NCI-H524 (cell line): Measurements from ENCODE around the gene ALOXE3.

Experiments used
- DNase-seq, 2 experiments: peaks; one replicate each; lab custom pipeline; 2025; lab: John Stamatoyannopoulos, UW

The ALOXE3 gene

GRCh38 chr17:8142158-8142886 lies 24.0 kb upstream of the ALOXE3 start:
- DNase-seq, result no peak

GRCh38 chr17:8141741-8142140 lies 23.4 kb upstream of the ALOXE3 start:
- no peak for DNase-seq

DNA sequence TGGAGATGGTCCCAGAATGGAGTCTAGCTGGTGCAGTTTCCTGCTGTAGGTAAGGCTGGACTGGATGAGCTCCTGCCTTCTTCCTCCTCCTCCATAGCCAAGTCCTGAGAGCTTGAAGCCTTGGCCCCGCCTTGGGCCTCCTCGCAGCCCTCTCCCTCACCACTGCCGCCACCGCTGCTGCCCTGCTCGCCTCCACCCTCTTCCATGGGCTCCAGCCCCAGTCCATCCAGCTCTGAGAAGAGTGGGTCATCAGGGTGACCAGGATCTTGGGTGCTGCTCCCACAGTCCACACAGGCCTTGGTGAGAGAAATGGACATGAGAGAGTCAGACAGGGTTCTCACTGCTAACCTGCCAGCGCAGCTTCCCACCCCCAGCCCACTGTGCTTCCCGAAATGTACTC lies 22.7 kb upstream of the ALOXE3 start:
- DNase-seq, result no peak

DNA sequence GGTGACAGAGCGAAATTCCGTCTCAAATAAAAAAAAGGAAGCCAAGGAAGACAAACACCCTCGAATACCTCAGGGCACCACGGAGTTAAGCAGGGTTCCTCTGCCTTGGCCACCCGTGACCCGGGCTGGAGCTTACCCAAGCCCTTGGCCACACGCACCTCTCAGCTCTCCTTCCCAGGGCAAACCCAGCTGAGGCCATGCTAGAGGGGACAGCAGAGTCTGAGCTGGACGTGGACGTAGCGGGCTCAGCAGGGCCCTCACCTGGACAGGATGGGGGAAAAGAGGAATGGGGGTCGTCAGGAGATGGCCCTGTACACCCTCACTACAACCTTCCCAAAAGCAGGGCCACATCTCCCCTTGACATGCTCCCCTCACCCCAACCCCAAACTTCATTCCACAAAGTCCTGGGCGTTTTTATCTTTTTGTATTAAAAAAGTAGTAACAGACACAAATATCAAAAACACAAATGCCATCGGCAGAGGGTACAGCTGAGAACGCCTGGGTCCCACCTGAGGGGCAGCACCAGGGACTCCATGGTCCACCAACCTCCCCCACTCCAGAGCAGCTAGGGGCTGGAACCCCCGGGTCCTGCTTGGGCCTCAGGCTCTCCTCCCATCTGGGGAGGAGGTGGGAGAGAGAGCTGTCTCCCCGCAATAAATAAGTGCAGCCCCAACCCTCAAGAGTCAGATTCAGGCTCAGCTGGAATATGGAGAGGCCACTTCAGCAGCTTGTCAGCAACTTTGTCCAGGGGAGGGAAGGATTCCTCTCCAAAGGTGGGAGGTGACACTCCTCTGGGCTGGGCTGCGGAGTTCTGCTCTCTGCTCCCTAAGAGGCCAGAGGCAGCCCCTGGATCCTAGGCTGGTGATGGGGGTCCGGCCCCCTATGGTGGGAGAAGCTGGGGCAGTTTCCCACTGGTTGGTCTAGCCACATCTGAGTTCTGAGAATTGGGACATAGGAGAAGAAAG lies 22.0 kb upstream of the ALOXE3 start:
- DNase-seq, result no peak

- DNase-seq, result peak; percentile 76 to 91
Measured at GRCh38 chr17:8138672-8139371, 20.5 kb upstream of the ALOXE3 start.

- no peak for DNase-seq
Measured at GRCh38 chr17:8138374-8138671, 20.0 kb upstream of the ALOXE3 start.

DNA sequence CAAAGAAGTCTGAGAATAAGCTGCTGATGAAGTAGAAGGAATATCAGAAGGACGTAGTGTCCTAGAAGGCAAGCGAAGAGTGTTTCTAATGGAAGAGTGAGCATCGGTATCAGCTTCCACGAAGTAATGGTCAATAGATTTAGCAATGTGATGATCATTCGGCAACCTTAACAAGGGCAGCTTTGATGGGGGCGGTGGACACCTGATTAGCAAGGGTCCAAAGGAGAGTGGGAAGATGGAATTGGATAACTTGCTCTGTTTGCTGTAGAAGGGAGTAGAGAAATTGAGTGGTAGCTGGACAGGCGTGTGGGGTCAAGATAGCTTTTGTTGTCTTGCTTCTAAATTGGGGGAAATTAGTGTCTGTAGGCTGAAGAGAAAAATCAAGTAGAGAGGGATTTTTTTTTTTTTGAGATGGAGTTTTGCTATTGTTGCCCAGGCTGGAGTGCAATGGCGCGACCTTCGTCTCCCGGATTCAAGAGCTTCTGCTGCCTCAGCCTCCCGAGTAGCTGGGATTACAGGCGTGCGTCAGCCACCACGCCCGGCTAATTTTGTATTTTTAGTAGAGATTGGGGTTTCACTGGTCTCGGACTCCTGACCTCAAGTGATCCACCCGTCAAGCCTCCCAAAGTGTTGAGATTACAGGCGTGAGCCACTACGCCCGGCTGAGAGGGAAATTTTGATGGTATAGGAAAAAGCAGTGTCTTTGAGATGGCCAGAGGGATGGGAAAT lies 19.5 kb upstream of the ALOXE3 start:
- no peak for DNase-seq

DNA sequence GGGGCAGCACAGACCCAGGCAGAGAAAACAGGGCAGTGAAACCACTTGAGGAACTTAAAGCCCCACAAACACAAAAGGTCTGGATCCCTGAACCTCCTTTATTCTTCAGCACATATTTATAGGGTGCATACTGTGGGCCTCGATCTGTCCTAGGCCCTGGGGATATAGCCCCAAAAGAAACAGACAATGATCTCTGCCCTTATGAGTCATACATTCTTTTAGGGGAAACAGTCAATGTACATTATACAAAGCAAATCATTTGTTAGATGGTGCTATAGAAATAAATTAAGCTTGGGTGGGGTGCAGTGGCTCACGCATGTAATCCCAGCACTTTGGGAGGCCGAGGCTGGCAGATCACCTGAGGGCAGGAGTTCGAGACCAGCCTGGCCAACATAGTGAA lies 15.6 kb upstream of the ALOXE3 start:
- no peak for DNase-seq

GRCh38 chr17:8133399-8133798 lies 15.1 kb upstream of the ALOXE3 start:
- no peak for DNase-seq

DNA sequence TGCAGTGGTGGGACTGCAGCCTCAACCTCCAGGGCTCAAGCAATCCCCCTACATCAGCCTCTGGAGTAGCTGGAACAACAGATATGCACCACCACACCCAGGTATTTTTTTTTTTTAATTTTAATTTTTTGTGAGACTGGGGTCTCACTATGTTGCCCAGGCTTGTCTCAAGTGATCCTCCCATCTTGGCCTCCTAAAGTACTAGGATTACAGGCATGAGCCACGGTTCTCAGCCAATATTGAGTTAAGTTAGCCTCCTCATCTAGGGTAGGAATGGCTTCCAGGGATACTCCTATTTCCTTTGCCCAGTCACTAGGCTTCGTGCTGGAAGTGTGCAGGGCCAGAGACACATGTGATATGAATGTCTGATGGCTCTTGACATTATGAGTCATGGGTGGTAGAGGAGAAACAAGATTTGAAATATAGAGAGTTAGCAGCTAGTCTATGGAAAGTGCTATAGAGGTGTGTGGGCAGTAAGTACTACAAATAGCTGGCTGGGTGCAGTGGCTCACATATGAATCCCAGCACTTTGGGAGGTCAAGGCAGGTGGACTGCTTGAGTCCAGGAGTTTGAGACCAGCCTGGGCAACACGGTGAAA lies 13.6 kb upstream of the ALOXE3 start:
- no peak for DNase-seq

DNA sequence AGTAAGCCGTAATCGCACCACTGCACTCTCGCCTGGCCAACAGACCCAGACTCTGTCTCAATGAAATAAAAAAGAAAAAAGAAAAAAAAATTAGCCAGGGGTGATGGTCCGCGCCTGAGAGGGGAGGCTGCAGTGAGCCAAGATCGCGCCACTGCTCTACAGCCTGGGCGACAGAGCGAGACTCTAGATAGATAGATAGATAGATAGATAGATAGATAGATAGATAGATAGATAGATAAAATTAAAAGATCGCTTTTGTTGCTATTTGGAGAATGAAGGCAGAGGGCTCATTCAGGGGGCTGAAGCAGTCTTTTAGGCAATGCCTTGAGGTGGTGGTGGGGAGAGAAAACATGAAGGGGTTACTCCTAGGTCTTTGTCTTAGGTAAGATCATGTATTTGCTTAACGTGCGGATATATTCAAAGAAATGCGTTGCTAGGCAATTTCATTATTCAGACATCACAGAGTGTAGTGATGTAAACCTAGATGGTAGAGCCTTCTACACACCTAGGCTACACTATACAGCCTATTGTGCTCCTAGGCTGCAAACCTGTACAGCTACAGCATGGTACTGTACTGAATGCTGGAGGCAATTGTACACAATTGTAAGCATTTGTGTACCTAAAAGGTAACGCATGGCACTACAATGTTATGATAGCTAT lies 9.9 kb upstream of the ALOXE3 start:
- DNase-seq, result no peak

GRCh38 chr17:8126491-8127066 lies 8.3 kb upstream of the ALOXE3 start:
- DNase-seq, result peak in 1 of 2 experiments; percentile 42

GRCh38 chr17:8125947-8126490 lies 7.7 kb upstream of the ALOXE3 start:
- peak in 1 of 2 experiments; percentile 35 for DNase-seq

DNA sequence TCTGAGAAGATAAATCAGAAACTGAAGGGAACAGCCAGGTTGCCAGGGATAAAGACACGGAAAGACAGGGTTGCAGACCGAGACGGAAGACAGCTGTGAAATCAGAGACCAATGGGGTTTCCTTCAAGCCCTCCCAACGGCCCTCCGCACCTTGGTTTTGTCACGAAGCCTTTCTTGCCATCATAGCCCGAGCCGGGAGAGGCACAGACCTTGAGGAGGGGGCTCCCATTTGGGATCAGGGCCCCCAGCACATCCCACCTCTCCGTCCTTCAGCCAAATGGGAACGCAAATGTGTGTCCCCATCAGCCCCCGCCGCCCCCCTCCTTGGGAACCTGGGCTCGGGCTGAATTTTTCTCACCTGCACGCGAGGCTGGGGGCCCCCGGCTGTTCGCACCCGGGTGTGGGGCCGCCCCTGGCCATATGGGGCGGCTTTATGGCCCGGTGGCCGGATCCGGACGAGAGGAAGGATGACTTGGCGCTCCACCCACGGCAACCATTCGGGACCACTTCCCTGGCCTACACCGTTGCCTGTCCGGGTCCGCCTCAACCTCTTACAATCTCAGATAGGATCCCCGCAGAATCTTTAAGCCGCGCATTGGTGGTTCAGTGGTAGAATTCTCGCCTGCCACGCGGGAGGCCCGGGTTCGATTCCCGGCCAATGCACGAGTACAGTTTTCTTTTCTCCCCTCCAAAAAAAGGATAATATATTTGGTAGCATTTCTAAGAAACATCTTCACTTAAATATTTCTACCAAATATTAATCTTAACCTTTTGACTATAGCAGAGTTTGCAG lies 7.0 kb upstream of the ALOXE3 start:
- peak in 1 of 2 experiments; percentile 47 for DNase-seq

GRCh38 chr17:8124350-8125153 lies 6.2 kb upstream of the ALOXE3 start:
- peak in 1 of 2 experiments; percentile 42 for DNase-seq

DNA sequence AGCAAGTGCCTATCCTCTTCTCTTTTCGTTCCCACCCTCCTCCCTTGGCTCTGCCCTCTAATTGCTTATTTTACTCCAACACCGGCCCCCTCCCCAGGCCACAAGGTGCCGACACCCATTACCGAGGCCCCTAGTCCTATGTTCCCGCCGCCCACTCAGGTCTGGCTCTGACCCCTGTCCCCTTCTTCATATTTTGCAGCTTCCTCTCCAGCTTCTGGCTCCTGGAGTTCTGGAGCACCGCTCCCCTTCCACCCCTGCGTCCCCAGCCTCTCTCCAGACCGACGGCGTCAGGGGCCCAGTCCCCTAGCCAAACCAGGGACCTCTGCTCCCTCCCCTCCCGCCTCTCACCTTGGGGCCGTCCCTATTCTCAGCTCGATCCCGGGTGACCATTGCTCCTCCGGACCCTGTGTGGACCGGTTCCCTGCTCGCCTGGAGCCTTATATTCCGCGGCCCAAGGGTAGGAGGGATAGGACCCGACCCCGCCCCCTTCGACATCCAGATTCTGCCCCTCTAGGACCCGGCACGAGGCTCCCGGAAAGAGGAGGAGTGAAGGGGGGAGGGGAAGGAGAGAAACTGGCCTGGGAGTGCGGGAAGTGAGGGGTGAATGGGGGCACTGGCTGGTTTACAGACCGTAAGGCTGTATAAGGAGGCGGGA lies 5.5 kb upstream of the ALOXE3 start, which contains the start of gene HES7:
Gene HES7, minus strand, starts transcription at position 412 of the 655 bp plus-strand sequence. Its CDS starts 22 bp downstream, at position 390.
- DNase-seq, result peak in 1 of 2 experiments; percentile 23

- DNase-seq, result no peak
Measured at GRCh38 chr17:8122924-8123694, 4.8 kb upstream of the ALOXE3 start.
